ENCODE measurements around the gene ZBTB43.

DNA sequence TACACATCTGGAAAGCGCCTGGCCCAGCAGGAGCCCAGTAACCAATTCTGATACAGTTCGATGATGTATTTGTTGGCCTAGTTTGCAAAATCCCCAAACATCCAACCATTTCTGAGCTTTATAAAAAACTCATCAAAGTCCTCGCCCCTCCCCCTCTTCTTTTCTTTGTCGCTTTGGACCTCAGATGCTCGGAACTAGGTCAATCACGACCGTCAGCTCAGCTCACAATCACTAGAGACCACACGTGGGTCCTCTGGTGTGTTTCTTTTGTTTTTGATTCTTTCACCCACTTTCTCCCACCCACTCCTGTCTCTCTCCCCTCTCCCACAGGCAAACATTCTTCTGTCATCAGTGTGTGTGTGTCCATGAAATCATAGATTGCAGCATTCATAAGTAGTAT, 26.7 kb upstream of the ZBTB43 start:
- TF ChIP-seq, protein P1, sequence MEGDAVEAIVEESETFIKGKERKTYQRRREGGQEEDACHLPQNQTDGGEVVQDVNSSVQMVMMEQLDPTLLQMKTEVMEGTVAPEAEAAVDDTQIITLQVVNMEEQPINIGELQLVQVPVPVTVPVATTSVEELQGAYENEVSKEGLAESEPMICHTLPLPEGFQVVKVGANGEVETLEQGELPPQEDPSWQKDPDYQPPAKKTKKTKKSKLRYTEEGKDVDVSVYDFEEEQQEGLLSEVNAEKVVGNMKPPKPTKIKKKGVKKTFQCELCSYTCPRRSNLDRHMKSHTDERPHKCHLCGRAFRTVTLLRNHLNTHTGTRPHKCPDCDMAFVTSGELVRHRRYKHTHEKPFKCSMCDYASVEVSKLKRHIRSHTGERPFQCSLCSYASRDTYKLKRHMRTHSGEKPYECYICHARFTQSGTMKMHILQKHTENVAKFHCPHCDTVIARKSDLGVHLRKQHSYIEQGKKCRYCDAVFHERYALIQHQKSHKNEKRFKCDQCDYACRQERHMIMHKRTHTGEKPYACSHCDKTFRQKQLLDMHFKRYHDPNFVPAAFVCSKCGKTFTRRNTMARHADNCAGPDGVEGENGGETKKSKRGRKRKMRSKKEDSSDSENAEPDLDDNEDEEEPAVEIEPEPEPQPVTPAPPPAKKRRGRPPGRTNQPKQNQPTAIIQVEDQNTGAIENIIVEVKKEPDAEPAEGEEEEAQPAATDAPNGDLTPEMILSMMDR (conservative IDR thresholded peaks at IDR 0.05; ENCODE audit: low read length): no peak
- no peak for TF ChIP-seq EZH2phosphoT487 (IDR thresholded peaks at IDR 0.05; ENCODE audit: borderline replicate concordance)
